Activated CD8-positive, alpha-beta T cell treated with anti-CD3 and anti-CD28 coated beads, Interleukin-2, amount 10 ng/mL, durations not matched to agents 7 days and 5 days (primary cell): ENCODE results near the gene NEO1. TPM values are rescaled to one million over a fixed set of nuclear protein-coding genes. Genes with fewer than 3 reads are reported as not detected.
"Not testable (repeated sequence)": the region's sequence is repeated elsewhere in the genome, so short reads cannot be mapped to it uniquely, and the experiment has no call there.

ENCODE experiments used
- ATAC-seq: fragments of 150-1000 bp; cut with Tn5 transposase; one replicate; pipeline ENCODE4 v1.10.0; 2021; ENCODE audit warnings: moderate library complexity
- CTCF ChIA-PET: fragments of 350-600 bp; sonication (Branson Sonifier 250); formaldehyde crosslinking; loops from one replicate; lab custom pipeline; 2021; ENCODE audit warnings: antibody characterized with exemption; lab: Charles Lee
- POLR2A ChIA-PET: fragments of 350-600 bp; sonication (Branson Sonifier 250); formaldehyde crosslinking; loops from one replicate; lab custom pipeline; 2021; ENCODE audit warnings: antibody characterized with exemption; lab: Charles Lee
- DNase-seq: peaks from one replicate; pipeline ENCODE4 v3.0.0-alpha.2; 2020
- H3K27ac Mint-ChIP-seq: one replicate; pipeline ENCODE4 v1.8.0; 2021; ENCODE audit warnings: mild to moderate bottlenecking, mixed read lengths
- H3K27me3 Mint-ChIP-seq: one replicate; pipeline ENCODE4 v1.8.0; 2021; ENCODE audit warnings: low read depth, mixed read lengths
- H3K36me3 Mint-ChIP-seq: one replicate; pipeline ENCODE4 v1.8.0; 2021; ENCODE audit warnings: low read depth, mixed read lengths
- H3K4me1 Mint-ChIP-seq: one replicate; pipeline ENCODE4 v1.8.0; 2021; ENCODE audit warnings: low read depth, mixed read lengths
- H3K4me3 Mint-ChIP-seq: one replicate; pipeline ENCODE4 v1.8.0; 2021; ENCODE audit warnings: mild to moderate bottlenecking, mixed read lengths
- H3K9me3 Mint-ChIP-seq: one replicate; pipeline ENCODE4 v1.8.0; 2022; ENCODE audit warnings: mixed read lengths; ENCODE audit not compliant: insufficient read depth
- total RNA-seq, 2 experiments: library from RNA; stranded (reverse); gene quantifications; one replicate each; pipeline ENCODE4 v1.2.3, GENCODE V29; 2021

NEO1 gene
- total RNA-seq, 2 experiments from 2014 or later = 0.78 to 1.7 TPM

GRCh38 chr15:73190189-73190601 lies 137.9 kb downstream of the NEO1 start:
- Mint-ChIP-seq H3K36me3 (no peaks in the 10 kb centered on the region), H3K27ac (no peak overlapping the region), H3K27me3 (peaks cover 9% of the 10 kb centered on the region), H3K9me3 (no peaks in the 10 kb centered on the region), H3K4me3 (no peak overlapping the region), H3K4me1 (no peaks in the 10 kb centered on the region)
- ChIA-PET POLR2A (no interaction called here), CTCF (no interaction called here)
- no peak for DNase-seq
- no peak for ATAC-seq

- Mint-ChIP-seq H3K36me3 (no peaks in the 10 kb centered on the region), H3K9me3 (no peaks in the 10 kb centered on the region), H3K4me3 (no peak overlapping the region), H3K27me3 (peaks cover 16% of the 10 kb centered on the region), H3K27ac (no peak overlapping the region), H3K4me1 (no peaks in the 10 kb centered on the region)
- ChIA-PET CTCF (no interaction called here), POLR2A (no interaction called here)
- ATAC-seq (no peak), DNase-seq (no peak)
Observed at GRCh38 chr15:73195166-73195565, 142.9 kb downstream of the NEO1 start.

GRCh38 chr15:73196113-73196512 lies 143.8 kb downstream of the NEO1 start:
- Mint-ChIP-seq H3K36me3 (no peaks in the 10 kb centered on the region), H3K9me3 (no peaks in the 10 kb centered on the region), H3K27ac (no peak overlapping the region), H3K4me1 (no peaks in the 10 kb centered on the region), H3K27me3 (peaks cover 12% of the 10 kb centered on the region), H3K4me3 (no peak overlapping the region)
- DNase-seq = no peak
- ChIA-PET CTCF (no interaction called here), POLR2A (no interaction called here)
- ATAC-seq = no peak

- no peak overlapping the region for H3K27ac Mint-ChIP-seq
- no peak for ATAC-seq
- no peaks in the 10 kb centered on the region for H3K9me3 Mint-ChIP-seq
- DNase-seq = no peak
- ChIA-PET POLR2A (no interaction called here), CTCF (no interaction called here)
- H3K27me3 Mint-ChIP-seq = peaks cover 15% of the 10 kb centered on the region
- no peaks in the 10 kb centered on the region for H3K4me1 Mint-ChIP-seq
- no peaks in the 10 kb centered on the region for H3K36me3 Mint-ChIP-seq
- no peak overlapping the region for H3K4me3 Mint-ChIP-seq
Observed at GRCh38 chr15:73200339-73200738, 148.1 kb downstream of the NEO1 start.

GRCh38 chr15:73210630-73211029 lies 158.4 kb downstream of the NEO1 start:
- ChIA-PET POLR2A (interaction anchor here (0.6 kb wide), 1 partner anchor 1627 kb away, joined by 3 read pairs; no protein-coding TSS in a partner anchor), CTCF (interaction anchor here (1.4 kb wide), 1 partner anchor 33 kb away, joined by 4 read pairs; no protein-coding TSS in a partner anchor)
- no peak for ATAC-seq
- H3K27me3 Mint-ChIP-seq = peaks cover 12% of the 10 kb centered on the region
- H3K27ac Mint-ChIP-seq = no peak overlapping the region
- H3K36me3 Mint-ChIP-seq = no peaks in the 10 kb centered on the region
- H3K4me1 Mint-ChIP-seq = no peaks in the 10 kb centered on the region
- no peak for DNase-seq
- no peaks in the 10 kb centered on the region for H3K9me3 Mint-ChIP-seq
- no peak overlapping the region for H3K4me3 Mint-ChIP-seq

- Mint-ChIP-seq H3K36me3 (no peaks in the 10 kb centered on the region), H3K9me3 (no peaks in the 10 kb centered on the region), H3K4me1 (no peaks in the 10 kb centered on the region), H3K27me3 (peaks cover 12% of the 10 kb centered on the region), H3K27ac (no peak overlapping the region), H3K4me3 (no peak overlapping the region)
- DNase-seq (no peak), ATAC-seq (no peak)
- ChIA-PET CTCF (no interaction called here), POLR2A (no interaction called here)
Observed at GRCh38 chr15:73212424-73212823, 160.2 kb downstream of the NEO1 start.

- H3K4me1 Mint-ChIP-seq, CTCF ChIA-PET, H3K27ac Mint-ChIP-seq, H3K27me3 Mint-ChIP-seq, ATAC-seq, H3K9me3 Mint-ChIP-seq, POLR2A ChIA-PET, H3K4me3 Mint-ChIP-seq, H3K36me3 Mint-ChIP-seq, DNase-seq: not testable (repeated sequence)
Observed at GRCh38 chr15:73221450-73221849, 169.2 kb downstream of the NEO1 start.

GRCh38 chr15:73225358-73226015 lies 173.2 kb downstream of the NEO1 start:
- peaks cover 4% of the 10 kb centered on the region for H3K4me1 Mint-ChIP-seq
- DNase-seq = peak; percentile 30
- CTCF ChIA-PET = interaction anchor here (1.1 to 3.4 kb wide), 3 partner anchors 15 to 48 kb away, joined by 3 to 11 read pairs (median 3); no protein-coding TSS in a partner anchor

GRCh38 chr15:73226093-73226814 lies 174.0 kb downstream of the NEO1 start:
- H3K4me1 Mint-ChIP-seq = peaks cover 4% of the 10 kb centered on the region
- no peak for DNase-seq
- POLR2A ChIA-PET = no interaction called here
- H3K9me3 Mint-ChIP-seq = no peaks in the 10 kb centered on the region
- H3K27me3 Mint-ChIP-seq = peaks cover 2% of the 10 kb centered on the region
- H3K27ac Mint-ChIP-seq = no peak overlapping the region
- no peak overlapping the region for H3K4me3 Mint-ChIP-seq
- ATAC-seq = no peak
- H3K36me3 Mint-ChIP-seq = no peaks in the 10 kb centered on the region
- CTCF ChIA-PET = interaction anchor here (1.1 to 3.4 kb wide), 4 partner anchors 15 to 47 kb away, joined by 3 to 11 read pairs (median 6); no protein-coding TSS in a partner anchor

More at GRCh38 chr15:73225358-73226015, 173.2 kb downstream of the NEO1 start:
- Mint-ChIP-seq H3K27ac (no peak overlapping the region), H3K4me3 (no peak overlapping the region), H3K36me3 (no peaks in the 10 kb centered on the region), H3K9me3 (no peaks in the 10 kb centered on the region), H3K27me3 (peaks cover 2% of the 10 kb centered on the region)
- ATAC-seq = no peak
- POLR2A ChIA-PET = no interaction called here

- H3K27ac Mint-ChIP-seq = no peak overlapping the region
- no peak for ATAC-seq
- POLR2A ChIA-PET = no interaction called here
- H3K36me3 Mint-ChIP-seq = no peaks in the 10 kb centered on the region
- peaks cover 6% of the 10 kb centered on the region for H3K27me3 Mint-ChIP-seq
- H3K4me1 Mint-ChIP-seq = peaks cover 4% of the 10 kb centered on the region
- DNase-seq = no peak
- CTCF ChIA-PET = interaction anchor here (1.1 to 3.4 kb wide), 3 partner anchors 13 to 38 kb away, joined by 4 to 11 read pairs (median 8); no protein-coding TSS in a partner anchor
- H3K9me3 Mint-ChIP-seq = no peaks in the 10 kb centered on the region
- no peak overlapping the region for H3K4me3 Mint-ChIP-seq
Observed at GRCh38 chr15:73227433-73228056, 175.3 kb downstream of the NEO1 start.

GRCh38 chr15:73228128-73228646 lies 175.9 kb downstream of the NEO1 start:
- Mint-ChIP-seq H3K9me3 (no peaks in the 10 kb centered on the region), H3K27me3 (peaks cover 6% of the 10 kb centered on the region), H3K27ac (no peak overlapping the region), H3K4me1 (peaks cover 4% of the 10 kb centered on the region), H3K4me3 (no peak overlapping the region), H3K36me3 (no peaks in the 10 kb centered on the region)
- POLR2A ChIA-PET = no interaction called here
- ATAC-seq = no peak
- no peak for DNase-seq
- CTCF ChIA-PET = interaction anchor here (1.1 to 3.4 kb wide), 2 partner anchors 13 to 16 kb away, joined by 4 to 11 read pairs; no protein-coding TSS in a partner anchor
